ENCODE results near the gene UNC13A.

Gene UNC13A

GRCh38 chr19:17687857-17688784 is at the start of gene UNC13A:
UNC13A (minus strand) TSS chr19:17688354; CDS start chr19:17688199, 155 bp downstream.
- Mint-ChIP-seq H3K36me3 (peaks cover 2% of the 10 kb centered on the region), H3K4me1 (peaks cover 11% of the 10 kb centered on the region), H3K4me3 (peak within 1 kb of the TSS; percentile 56), H3K27ac (no peak within 1 kb of the TSS), H3K27me3 (peaks cover 28% of the 10 kb centered on the region), H3K9me3 (peaks cover 1% of the 10 kb centered on the region)
- ATAC-seq (ENCODE audit: low read depth) (peak; percentile 69), DNase-seq (ENCODE audit: low spot score in 2 of 2) (peak; percentile 34 to 52)

DNA sequence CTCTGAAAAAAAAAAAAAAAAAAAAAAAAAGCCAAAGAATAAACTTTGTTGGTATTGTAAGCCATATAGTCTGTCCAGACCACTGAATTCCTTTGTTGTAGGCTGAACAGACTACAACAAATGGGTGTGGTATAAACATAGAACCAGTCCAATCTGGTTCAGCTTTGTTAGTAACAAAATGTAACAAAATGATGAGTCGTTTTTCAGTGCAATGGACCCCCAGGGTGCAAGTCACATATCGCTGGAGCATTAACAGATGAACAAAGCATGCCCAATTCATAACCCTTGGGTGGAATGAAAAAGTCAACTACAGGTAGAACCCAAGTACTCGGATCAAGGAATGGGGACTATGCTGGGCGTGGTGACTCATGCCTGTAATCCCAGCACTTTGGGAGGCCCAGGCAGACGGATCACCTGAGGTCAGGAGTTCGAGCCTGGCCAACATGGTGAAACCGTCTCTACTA is 49.6 kb upstream of the UNC13A start:
- H3K9me3 Mint-ChIP-seq, result no peaks in the 10 kb centered on the region
- H3K27ac Mint-ChIP-seq, result no peak overlapping the region
- DNase-seq (ENCODE audit: low spot score in 2 of 2) (no peak), ATAC-seq (ENCODE audit: low read depth) (no peak)
- no peaks in the 10 kb centered on the region for H3K27me3 Mint-ChIP-seq
- H3K4me3 Mint-ChIP-seq, result no peak overlapping the region
- H3K36me3 Mint-ChIP-seq, result peaks cover 5% of the 10 kb centered on the region
- peaks cover 20% of the 10 kb centered on the region for H3K4me1 Mint-ChIP-seq

DNA sequence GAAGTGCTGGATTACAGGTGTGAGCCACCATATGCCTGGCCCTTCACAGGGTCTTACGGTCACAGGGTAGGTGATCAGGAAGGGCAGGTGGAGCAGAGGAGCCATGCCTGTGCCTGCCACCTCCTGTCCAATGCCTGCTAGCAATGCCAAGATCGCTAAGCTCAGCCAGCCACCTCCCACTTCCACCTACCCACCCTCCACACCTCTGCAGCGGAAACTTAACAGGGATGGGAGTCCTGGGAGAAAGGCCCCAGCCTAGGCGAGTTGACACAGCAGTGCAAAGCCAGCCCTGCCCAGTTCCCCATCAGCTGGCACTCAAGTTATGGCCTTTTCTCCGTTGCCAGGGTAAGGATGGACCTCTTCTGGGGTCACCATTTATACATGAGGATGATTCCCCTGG is 47.3 kb upstream of the UNC13A start:
- DNase-seq (ENCODE audit: low spot score in 2 of 2), result no peak
- H3K4me1 Mint-ChIP-seq, result peaks cover 14% of the 10 kb centered on the region
- no peak overlapping the region for H3K27ac Mint-ChIP-seq

GRCh38 chr19:17734146-17734545 is 46.0 kb upstream of the UNC13A start:
- H3K27ac Mint-ChIP-seq, result no peak overlapping the region
- no peaks in the 10 kb centered on the region for H3K27me3 Mint-ChIP-seq
- H3K9me3 Mint-ChIP-seq, result no peaks in the 10 kb centered on the region
- no peak for ATAC-seq (ENCODE audit: low read depth)
- no peak for DNase-seq (ENCODE audit: low spot score in 2 of 2)
- H3K36me3 Mint-ChIP-seq, result peaks cover 21% of the 10 kb centered on the region
- H3K4me3 Mint-ChIP-seq, result no peak overlapping the region
- peaks cover 10% of the 10 kb centered on the region for H3K4me1 Mint-ChIP-seq

More for the DNA sequence above, 47.3 kb upstream of the UNC13A start:
- Mint-ChIP-seq H3K27me3 (no peaks in the 10 kb centered on the region), H3K4me3 (no peak overlapping the region), H3K36me3 (peaks cover 16% of the 10 kb centered on the region), H3K9me3 (no peaks in the 10 kb centered on the region)
- ATAC-seq (ENCODE audit: low read depth), result no peak

DNA sequence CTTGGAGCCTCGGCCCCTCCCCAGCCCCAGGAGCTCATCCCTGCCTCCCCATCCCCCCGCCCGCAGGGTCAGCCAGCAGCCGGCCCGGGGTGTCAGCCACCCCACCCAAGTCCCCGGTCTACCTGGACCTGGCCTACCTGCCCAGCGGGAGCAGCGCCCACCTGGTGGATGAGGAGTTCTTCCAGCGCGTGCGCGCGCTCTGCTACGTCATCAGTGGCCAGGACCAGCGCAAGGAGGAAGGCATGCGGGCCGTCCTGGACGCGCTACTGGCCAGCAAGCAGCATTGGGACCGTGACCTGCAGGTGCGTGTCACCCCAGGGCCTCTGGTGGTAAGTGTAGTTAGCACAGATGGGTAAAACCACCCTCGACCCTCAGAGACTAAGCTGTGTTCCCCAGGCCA is 45.0 kb upstream of the UNC13A start:
- Mint-ChIP-seq H3K4me3 (no peak overlapping the region), H3K9me3 (no peaks in the 10 kb centered on the region), H3K4me1 (peaks cover 3% of the 10 kb centered on the region), H3K36me3 (peaks cover 21% of the 10 kb centered on the region), H3K27ac (no peak overlapping the region), H3K27me3 (no peaks in the 10 kb centered on the region)
- ATAC-seq (ENCODE audit: low read depth), result no peak
- DNase-seq (ENCODE audit: low spot score in 2 of 2), result no peak

GRCh38 chr19:17727843-17728242 is 39.7 kb upstream of the UNC13A start:
- DNase-seq (ENCODE audit: low spot score in 2 of 2) (no peak), ATAC-seq (ENCODE audit: low read depth) (no peak)
- no peaks in the 10 kb centered on the region for H3K27me3 Mint-ChIP-seq
- H3K4me1 Mint-ChIP-seq, result peaks cover 6% of the 10 kb centered on the region
- no peak overlapping the region for H3K27ac Mint-ChIP-seq
- no peak overlapping the region for H3K4me3 Mint-ChIP-seq
- peaks cover 25% of the 10 kb centered on the region for H3K36me3 Mint-ChIP-seq
- no peaks in the 10 kb centered on the region for H3K9me3 Mint-ChIP-seq

- DNase-seq (ENCODE audit: low spot score in 2 of 2) (no peak), ATAC-seq (ENCODE audit: low read depth) (no peak)
- Mint-ChIP-seq H3K27me3 (no peaks in the 10 kb centered on the region), H3K4me1 (peaks cover 8% of the 10 kb centered on the region), H3K4me3 (no peak overlapping the region), H3K27ac (no peak overlapping the region), H3K36me3 (peaks cover 27% of the 10 kb centered on the region), H3K9me3 (no peaks in the 10 kb centered on the region)
Measured at GRCh38 chr19:17726964-17727773, 39.0 kb upstream of the UNC13A start.

GRCh38 chr19:17726136-17726741 is 38.1 kb upstream of the UNC13A start:
- Mint-ChIP-seq H3K4me3 (no peak overlapping the region), H3K27ac (no peak overlapping the region), H3K36me3 (peaks cover 21% of the 10 kb centered on the region), H3K4me1 (peaks cover 14% of the 10 kb centered on the region), H3K27me3 (no peaks in the 10 kb centered on the region), H3K9me3 (no peaks in the 10 kb centered on the region)
- no peak for DNase-seq (ENCODE audit: low spot score in 2 of 2)
- no peak for ATAC-seq (ENCODE audit: low read depth)

DNA sequence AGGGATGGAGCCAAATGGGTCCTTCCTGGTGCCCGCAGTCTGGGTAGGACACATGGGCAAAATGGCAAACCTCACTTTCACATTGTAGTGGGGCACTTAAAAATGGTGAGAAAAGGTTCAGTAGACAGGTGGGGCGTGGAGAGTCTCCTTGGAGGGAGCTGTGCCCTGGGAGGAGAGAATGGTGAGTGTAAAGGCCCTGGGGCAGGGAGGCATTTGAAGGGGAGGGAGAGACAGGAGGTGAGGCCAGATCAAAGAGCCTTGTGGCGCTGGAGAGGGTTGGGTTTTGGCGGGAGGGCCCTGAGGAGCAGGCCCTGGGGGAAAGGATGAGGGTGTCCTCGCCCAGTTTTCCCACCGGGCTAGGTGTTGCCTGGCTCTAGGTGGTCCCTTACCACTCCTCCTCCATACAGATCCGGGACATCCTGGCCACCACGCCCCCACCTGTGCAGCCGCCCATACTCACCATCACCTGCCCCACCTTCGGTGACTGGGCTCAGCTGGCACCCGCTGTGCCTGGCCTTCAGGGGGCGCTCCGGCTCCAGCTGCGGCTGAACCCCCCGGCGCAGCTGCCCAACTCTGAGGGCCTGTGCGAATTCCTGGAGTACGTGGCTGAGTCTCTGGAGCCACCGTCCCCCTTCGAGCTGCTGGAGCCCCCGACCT is 37.4 kb upstream of the UNC13A start:
- DNase-seq (ENCODE audit: low spot score in 2 of 2) (peak in 1 of 2 donors; percentile 26), ATAC-seq (ENCODE audit: low read depth) (peak; percentile 73)
- Mint-ChIP-seq H3K27ac (no peak overlapping the region), H3K27me3 (no peaks in the 10 kb centered on the region), H3K4me3 (no peak overlapping the region), H3K36me3 (peaks cover 19% of the 10 kb centered on the region), H3K9me3 (no peaks in the 10 kb centered on the region), H3K4me1 (peaks cover 20% of the 10 kb centered on the region)

- Mint-ChIP-seq H3K4me3 (no peak overlapping the region), H3K36me3 (peaks cover 14% of the 10 kb centered on the region), H3K27me3 (no peaks in the 10 kb centered on the region), H3K9me3 (no peaks in the 10 kb centered on the region), H3K4me1 (peaks cover 26% of the 10 kb centered on the region), H3K27ac (no peak overlapping the region)
- DNase-seq (ENCODE audit: low spot score in 2 of 2) (no peak), ATAC-seq (ENCODE audit: low read depth) (no peak)
Measured at GRCh38 chr19:17724655-17725054, 36.5 kb upstream of the UNC13A start.

DNA sequence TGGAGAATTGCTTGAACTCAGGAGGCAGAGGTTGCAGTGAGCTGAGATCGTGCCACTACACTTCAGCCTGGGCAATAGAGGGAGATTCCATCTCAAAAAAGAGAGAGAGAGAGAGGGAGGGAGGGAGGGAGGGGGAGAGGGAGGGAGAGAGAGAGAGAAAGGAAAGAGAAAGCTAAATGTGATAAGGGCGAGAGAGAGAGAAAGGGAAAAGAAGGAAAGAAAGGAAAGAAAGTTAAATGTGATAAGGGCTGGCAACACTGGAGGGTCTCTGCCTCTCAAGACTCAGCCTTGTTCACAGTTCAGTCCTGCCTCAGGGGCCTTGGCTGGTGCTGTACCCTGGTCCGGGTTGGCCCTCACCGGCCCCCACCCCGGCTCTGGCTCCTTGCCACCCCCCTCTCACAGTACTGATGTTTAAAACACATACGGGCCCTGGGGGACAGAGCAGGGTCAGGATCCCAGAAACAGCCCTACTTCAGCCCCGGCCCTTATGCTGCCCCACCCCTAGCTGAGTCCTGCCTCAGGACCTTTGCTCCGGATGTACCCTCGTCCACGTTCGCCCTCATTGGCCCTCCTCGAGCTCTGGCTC is 34.6 kb upstream of the UNC13A start:
- Mint-ChIP-seq H3K9me3 (no peaks in the 10 kb centered on the region), H3K4me3 (no peak overlapping the region), H3K36me3 (peaks cover 14% of the 10 kb centered on the region), H3K27ac (no peak overlapping the region), H3K27me3 (no peaks in the 10 kb centered on the region), H3K4me1 (peaks cover 32% of the 10 kb centered on the region)
- ATAC-seq (ENCODE audit: low read depth) (no peak), DNase-seq (ENCODE audit: low spot score in 2 of 2) (no peak)

GRCh38 chr19:17721821-17722220 is 33.7 kb upstream of the UNC13A start:
- no peak for DNase-seq (ENCODE audit: low spot score in 2 of 2)
- no peak overlapping the region for H3K4me3 Mint-ChIP-seq
- no peaks in the 10 kb centered on the region for H3K9me3 Mint-ChIP-seq
- peaks cover 14% of the 10 kb centered on the region for H3K36me3 Mint-ChIP-seq
- no peaks in the 10 kb centered on the region for H3K27me3 Mint-ChIP-seq
- no peak for ATAC-seq (ENCODE audit: low read depth)
- peak overlapping the region; percentile 45 for H3K27ac Mint-ChIP-seq
- H3K4me1 Mint-ChIP-seq, result peaks cover 37% of the 10 kb centered on the region

GRCh38 chr19:17721111-17721628 is 33.0 kb upstream of the UNC13A start:
- H3K27ac Mint-ChIP-seq, result peak overlapping the region; percentile 45
- peaks cover 12% of the 10 kb centered on the region for H3K36me3 Mint-ChIP-seq
- H3K27me3 Mint-ChIP-seq, result no peaks in the 10 kb centered on the region
- ATAC-seq (ENCODE audit: low read depth) (no peak), DNase-seq (ENCODE audit: low spot score in 2 of 2) (no peak)
- H3K4me3 Mint-ChIP-seq, result peak overlapping the region; percentile 82
- no peaks in the 10 kb centered on the region for H3K9me3 Mint-ChIP-seq
- peaks cover 37% of the 10 kb centered on the region for H3K4me1 Mint-ChIP-seq

Measured in memory B cell (primary cell).